ENCODE measurements around the gene GHITM.

- TF ChIP-seq CTCF (IDR thresholded peaks at IDR 0.05) (no peak), POLR2A (IDR thresholded peaks at IDR 0.05) (no peak)
These were observed 55.2 kb downstream of the GHITM start, which contains the start of gene CDHR1 for GRCh38 chr10:84194424-84195043.
